ENCODE measurements around the gene PRKG2.

GRCh38 chr4:81039351-81039972 is 175.6 kb downstream of the PRKG2 start:
- TF ChIP-seq, protein P1, sequence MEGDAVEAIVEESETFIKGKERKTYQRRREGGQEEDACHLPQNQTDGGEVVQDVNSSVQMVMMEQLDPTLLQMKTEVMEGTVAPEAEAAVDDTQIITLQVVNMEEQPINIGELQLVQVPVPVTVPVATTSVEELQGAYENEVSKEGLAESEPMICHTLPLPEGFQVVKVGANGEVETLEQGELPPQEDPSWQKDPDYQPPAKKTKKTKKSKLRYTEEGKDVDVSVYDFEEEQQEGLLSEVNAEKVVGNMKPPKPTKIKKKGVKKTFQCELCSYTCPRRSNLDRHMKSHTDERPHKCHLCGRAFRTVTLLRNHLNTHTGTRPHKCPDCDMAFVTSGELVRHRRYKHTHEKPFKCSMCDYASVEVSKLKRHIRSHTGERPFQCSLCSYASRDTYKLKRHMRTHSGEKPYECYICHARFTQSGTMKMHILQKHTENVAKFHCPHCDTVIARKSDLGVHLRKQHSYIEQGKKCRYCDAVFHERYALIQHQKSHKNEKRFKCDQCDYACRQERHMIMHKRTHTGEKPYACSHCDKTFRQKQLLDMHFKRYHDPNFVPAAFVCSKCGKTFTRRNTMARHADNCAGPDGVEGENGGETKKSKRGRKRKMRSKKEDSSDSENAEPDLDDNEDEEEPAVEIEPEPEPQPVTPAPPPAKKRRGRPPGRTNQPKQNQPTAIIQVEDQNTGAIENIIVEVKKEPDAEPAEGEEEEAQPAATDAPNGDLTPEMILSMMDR (conservative IDR thresholded peaks at IDR 0.05; ENCODE audit: low read length): no peak
- TF ChIP-seq EZH2phosphoT487 (IDR thresholded peaks at IDR 0.05; ENCODE audit: borderline replicate concordance, low read depth, low read length): no peak

Data from OCI-LY7 (cell line).